Lower leg skin (tissue), 3 donors: ENCODE results near the gene DRC3.

ENCODE experiments used
- POLR2A ChIP-seq, 2 donors: fragments of 450-650 bp; IDR thresholded peaks; one replicate each; pipeline ENCODE4 v1.6.1; 2016 to 2017; ENCODE audit warnings: antibody characterized with exemption in 2 of 2, mild to moderate bottlenecking in 1 of 2, moderate library complexity in 1 of 2
- TF ChIP-seq, protein P1 (sequence below), 3 donors: fragments of 450-650 bp; IDR thresholded peaks; one replicate each; pipeline ENCODE4 v1.5.1; 2016; ENCODE audit warnings: antibody characterized with exemption in 3 of 3, mild to moderate bottlenecking in 3 of 3, moderate library complexity in 2 of 3

DNA sequence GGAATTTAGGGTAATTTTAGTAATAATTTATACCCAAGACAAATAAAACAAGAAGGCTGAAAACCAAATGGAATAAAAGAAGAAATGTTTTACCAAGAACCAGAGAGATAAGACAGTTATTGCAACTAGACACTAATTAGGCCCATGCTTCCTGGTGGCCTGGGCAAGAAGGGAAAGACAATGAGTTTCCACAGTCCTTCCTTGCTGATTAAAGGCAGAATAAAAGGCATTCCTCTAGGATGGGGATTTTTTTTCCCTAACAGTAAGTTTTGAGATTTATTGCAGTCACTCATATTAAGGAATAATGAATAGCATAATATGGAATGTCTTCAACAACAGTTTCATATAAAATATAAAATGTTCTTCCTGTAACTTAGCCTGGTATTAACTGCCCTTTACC is 42.0 kb upstream of the DRC3 start:
- TF ChIP-seq, protein P1, sequence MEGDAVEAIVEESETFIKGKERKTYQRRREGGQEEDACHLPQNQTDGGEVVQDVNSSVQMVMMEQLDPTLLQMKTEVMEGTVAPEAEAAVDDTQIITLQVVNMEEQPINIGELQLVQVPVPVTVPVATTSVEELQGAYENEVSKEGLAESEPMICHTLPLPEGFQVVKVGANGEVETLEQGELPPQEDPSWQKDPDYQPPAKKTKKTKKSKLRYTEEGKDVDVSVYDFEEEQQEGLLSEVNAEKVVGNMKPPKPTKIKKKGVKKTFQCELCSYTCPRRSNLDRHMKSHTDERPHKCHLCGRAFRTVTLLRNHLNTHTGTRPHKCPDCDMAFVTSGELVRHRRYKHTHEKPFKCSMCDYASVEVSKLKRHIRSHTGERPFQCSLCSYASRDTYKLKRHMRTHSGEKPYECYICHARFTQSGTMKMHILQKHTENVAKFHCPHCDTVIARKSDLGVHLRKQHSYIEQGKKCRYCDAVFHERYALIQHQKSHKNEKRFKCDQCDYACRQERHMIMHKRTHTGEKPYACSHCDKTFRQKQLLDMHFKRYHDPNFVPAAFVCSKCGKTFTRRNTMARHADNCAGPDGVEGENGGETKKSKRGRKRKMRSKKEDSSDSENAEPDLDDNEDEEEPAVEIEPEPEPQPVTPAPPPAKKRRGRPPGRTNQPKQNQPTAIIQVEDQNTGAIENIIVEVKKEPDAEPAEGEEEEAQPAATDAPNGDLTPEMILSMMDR (IDR thresholded peaks at IDR 0.05): no peak
- TF ChIP-seq POLR2A (IDR thresholded peaks at IDR 0.05): no peak
